HepG2 (cell line): ENCODE data around the gene ACTN4. TPM values are rescaled to one million over a fixed set of nuclear protein-coding genes. Genes with fewer than 3 reads are reported as not detected.

Source experiments
- ATAC-seq: fragments of 200-7000 bp; cut with Tn5 transposase; 3 replicates; pipeline ENCODE4 v1.9.1; 2020; ENCODE audit warnings: mild to moderate bottlenecking, moderate library complexity
- BruUV-seq: library from RNA; stranded (reverse); fragments of 400-500 nt; replicated peaks from 2 replicates; lab custom pipeline; 2021; lab: Mats Ljungman, UMichigan
- CTCF ChIA-PET: fragments of 300-600 bp; formaldehyde crosslinking; extraction: SDS; loops from one replicate; lab custom pipeline; 2021; ENCODE audit warnings: low total read pairs, inconsistent platforms, low intra/inter-chr PET ratio; lab: Yijun Ruan, JAX
- POLR2A ChIA-PET: fragments of 350-600 bp; sonication (Branson Sonifier 250); formaldehyde crosslinking; loops from one replicate; lab custom pipeline; 2020; ENCODE audit warnings: antibody characterized with exemption, inconsistent platforms; lab: Yijun Ruan, JAX
- DNase-seq: peaks from one replicate; pipeline ENCODE4 v3.0.0-alpha.2; 2015; ENCODE audit warnings: low spot score
- FAIRE-seq: peaks from 3 replicates; lab custom pipeline; 2011; peaks lifted over from hg19 to GRCh38; lab: Jason Lieb, UNC
- H2AFZ ChIP-seq: one replicate; pipeline ENCODE4 v1.6.1; 2011; ENCODE audit warnings: low read length, inconsistent platforms
- H3K27ac ChIP-seq: fragments of 300-600 bp; 3 replicates; pipeline ENCODE4 v1.8.0; 2011; ENCODE audit warnings: mixed run types, mild to moderate bottlenecking, mixed read lengths, low read length, inconsistent platforms; ENCODE audit not compliant: insufficient read depth; ENCODE audit errors: extremely low read length
- H3K27me3 ChIP-seq, 2 experiments: fragments of 200-600 bp in 1 of 2; 2 replicates in 1 of 2; 3 replicates in 1 of 2; pipeline versions ENCODE4 v1.6.0 to v1.8.0; 2011; ENCODE audit warnings: low read length in 2 of 2, mild to moderate bottlenecking in 2 of 2, moderate library complexity in 2 of 2, inconsistent platforms in 1 of 2; ENCODE audit not compliant: insufficient read depth in 2 of 2, control insufficient read depth in 1 of 2
- H3K36me3 ChIP-seq, 2 experiments: fragments of 200-600 bp in 1 of 2; replicated peaks in 1 of 2; 2 replicates in 1 of 2; 3 replicates in 1 of 2; pipeline versions ENCODE4 v1.5.1 to v1.8.0; 2011; ENCODE audit warnings: low read length in 2 of 2, inconsistent platforms in 1 of 2; ENCODE audit not compliant: insufficient read depth in 2 of 2, control insufficient read depth in 1 of 2
- H3K4me1 ChIP-seq: 2 replicates; pipeline ENCODE4 v1.5.1; 2012; ENCODE audit warnings: low read length, inconsistent platforms; ENCODE audit not compliant: insufficient read depth
- H3K4me2 ChIP-seq: 2 replicates; pipeline ENCODE4 v1.6.0; 2011; ENCODE audit warnings: low read depth, low read length, inconsistent platforms
- H3K4me3 ChIP-seq, 3 experiments: fragments of 200-600 bp in 1 of 3; sonication (generic), shearing (Covaris generic) in 1 of 3; replicated peaks in 1 of 3; 2 replicates each; pipeline ENCODE4 v1.5.1; 2011 to 2016; ENCODE audit warnings: low read length in 3 of 3, inconsistent platforms in 2 of 3, low read depth in 2 of 3, mild to moderate bottlenecking in 2 of 3, control low read depth in 1 of 3, mixed read lengths in 1 of 3; ENCODE audit not compliant: insufficient read depth in 1 of 3
- H3K79me2 ChIP-seq: one replicate; pipeline ENCODE4 v1.6.1; 2011; ENCODE audit warnings: low read length, inconsistent platforms; ENCODE audit not compliant: insufficient read depth
- H3K9ac ChIP-seq: 2 replicates; pipeline ENCODE4 v1.6.0; 2011; ENCODE audit warnings: mild to moderate bottlenecking, low read depth, low read length, inconsistent platforms; ENCODE audit not compliant: insufficient read depth
- H3K9me3 ChIP-seq: 2 replicates; pipeline ENCODE4 v1.5.1; 2012; ENCODE audit warnings: mild to moderate bottlenecking, low read length
- H4K20me1 ChIP-seq: 2 replicates; pipeline ENCODE4 v1.6.0; 2011; ENCODE audit warnings: inconsistent platforms, mild to moderate bottlenecking, low read length, moderate library complexity; ENCODE audit not compliant: insufficient read depth
- ATF7-NPFF ChIP-seq: sonication (generic); formaldehyde crosslinking; IDR thresholded peaks from 2 replicates; pipeline ENCODE4 v1.8.1; 2023; ENCODE audit warnings: mild to moderate bottlenecking, low read depth, missing genetic modification reagents, moderate library complexity
- DMAP1 ChIP-seq: IDR thresholded peaks from 2 replicates; pipeline ENCODE4 v1.6.1; 2016
- HES4 ChIP-seq: sonication (generic); formaldehyde crosslinking; IDR thresholded peaks from 2 replicates; pipeline ENCODE4 v1.9.0; 2021; ENCODE audit warnings: mild to moderate bottlenecking, missing genetic modification reagents, borderline replicate concordance
- MED8 ChIP-seq: sonication (generic); formaldehyde crosslinking; IDR thresholded peaks from 2 replicates; pipeline ENCODE4 v1.8.1; 2023; ENCODE audit warnings: mild to moderate bottlenecking, missing genetic modification reagents; ENCODE audit not compliant: insufficient replicate concordance
- SIN3A ChIP-seq: IDR thresholded peaks from 2 replicates; pipeline ENCODE4 v1.6.1; 2011; ENCODE audit warnings: low read depth, mild to moderate bottlenecking, control low read depth, low read length, borderline replicate concordance
- SMAD9 ChIP-seq: sonication (generic); formaldehyde crosslinking; IDR thresholded peaks from 2 replicates; pipeline ENCODE4 v1.5.1; 2020; ENCODE audit warnings: mild to moderate bottlenecking, missing genetic modification reagents
- ZNF562 ChIP-seq: sonication (generic); formaldehyde crosslinking; IDR thresholded peaks from 2 replicates; pipeline ENCODE4 v1.8.0; 2022; ENCODE audit warnings: missing genetic modification reagents, borderline replicate concordance
- ZNF792 ChIP-seq: IDR thresholded peaks from 2 replicates; pipeline ENCODE4 v1.6.1; 2016
- WGBS: methylation state at CpG from one replicate; pipeline ENCODE4 v1.1.6; 2017; ENCODE audit warnings: low lambda C conversion rate; 5-methylcytosine and 5-hydroxymethylcytosine counted together
- in situ Hi-C: cut with HindIII; loops from 2 replicates; pipeline ENCODE4 v1.10.0; 2017; ENCODE audit warnings: low pct_unique_long_range_greater_than_20kb; ENCODE audit not compliant: extremely low pct_ligation_motif_present
- intact Hi-C: fragments of 100-400 bp; cut with micrococcal nuclease; formaldehyde crosslinking; loops from one replicate; pipeline ENCODE4 v1.10.0; 2022; ENCODE audit not compliant: unreplicated experiment
- polyA plus RNA-seq, 8 experiments: library from polyadenylated mRNA; depleted of rRNA in 3 of 8; stranded (reverse) in 7 of 8; unstranded in 1 of 8; fragments of >200 nt; fragmentation: Illumina TruSeq in 4 of 8; extraction: Trizol in 4 of 8; gene quantifications; 2 replicates each; pipeline versions ENCODE4 v1.2.1 to v1.2.3, GENCODE V29; 2011 to 2016; ENCODE audit warnings: low read depth in 4 of 8, missing spikeins in 1 of 8, mixed read lengths in 1 of 8; ENCODE audit not compliant: insufficient read depth in 1 of 8
- total RNA-seq, 5 experiments: library from RNA; depleted of rRNA; stranded (reverse); fragments of >200 nt; fragmentation: Illumina TruSeq; extraction: Trizol; gene quantifications; 2 replicates each; pipeline ENCODE4 v1.2.3, GENCODE V29; 2016; ENCODE audit warnings: low read depth in 1 of 5
- TF ChIP-seq, protein P1 (sequence below): sonication (generic); formaldehyde crosslinking; IDR thresholded peaks from 2 replicates; pipeline ENCODE4 v1.4.0; 2020; ENCODE audit warnings: low read depth, mild to moderate bottlenecking, missing genetic modification reagents

Gene ACTN4
- total and polyA plus RNA-seq, 2 of the 13 experiments (the other 11 are each of a cell fraction or from before 2014, with no cell fraction given), result 171 to 192 TPM

DNA sequence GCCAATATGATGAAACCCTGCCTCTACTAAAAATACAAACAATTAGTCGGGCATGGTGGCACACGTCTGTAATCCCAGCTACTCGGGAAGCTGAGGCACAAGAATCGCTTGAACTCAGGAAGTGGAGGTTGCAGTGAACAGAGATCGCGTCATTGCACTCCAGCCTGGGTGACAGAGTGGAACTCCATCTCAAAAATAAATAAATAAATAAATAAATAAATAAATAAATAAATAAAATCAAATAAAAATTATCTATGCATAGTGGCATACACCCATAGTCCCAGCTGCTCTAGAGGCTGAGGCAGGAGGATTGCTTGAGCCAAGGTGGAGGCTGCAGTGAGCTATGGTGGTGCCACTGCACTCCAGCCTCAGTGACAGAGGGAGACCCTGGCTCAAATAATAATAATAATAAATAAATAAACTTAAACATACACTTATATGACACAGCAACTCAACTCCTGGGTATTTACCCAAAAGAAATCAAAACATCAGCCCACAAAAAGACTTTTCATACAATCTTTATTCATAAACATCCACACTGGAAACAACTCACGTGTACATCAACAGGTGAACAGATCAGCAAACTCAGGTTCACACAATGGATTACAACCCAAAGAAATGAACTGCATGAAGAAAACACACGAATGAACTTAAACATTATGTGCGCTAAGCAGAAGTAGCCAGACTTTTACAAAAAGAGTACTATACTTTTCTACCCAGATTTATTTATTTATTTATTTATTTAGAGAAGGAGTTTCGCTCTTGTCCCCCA lies 119.0 kb downstream of the ACTN4 start:
- Histone ChIP-seq H3K36me3 (no peaks in the 10 kb centered on the region), H3K4me1 (peaks cover 34% of the 10 kb centered on the region), H3K9ac (no peak overlapping the region), H3K9me3 (no peaks in the 10 kb centered on the region), H2AFZ (no peak overlapping the region), H3K27me3 (no peaks in the 10 kb centered on the region), H4K20me1 (no peaks in the 10 kb centered on the region), H3K4me2 (no peak overlapping the region), H3K79me2 (peaks cover 7% of the 10 kb centered on the region), H3K27ac (no peak overlapping the region), H3K4me3 (no peak overlapping the region)
- POLR2A ChIA-PET, result no interaction called here
- no peak for DNase-seq
- CTCF ChIA-PET, result no interaction called here
- intact Hi-C loops, result no loop called here
- in situ Hi-C loops, result no loop called here
- no TSS peak for BruUV-seq
- ATAC-seq, result no peak
- WGBS, result 97% methylated on average over 10 of the region's 10 CpGs
- FAIRE-seq, result no peak
- TF ChIP-seq SMAD9 (CRISPR knock-in tag) (no peak), SIN3A (no peak), ZNF792 (CRISPR knock-in tag) (no peak), ATF7-NPFF (CRISPR knock-in tag) (no peak), ZNF562 (CRISPR knock-in tag) (no peak), DMAP1 (CRISPR knock-in tag) (no peak), MED8 (no peak), HES4 (CRISPR knock-in tag) (no peak)
- TF ChIP-seq, protein P1, sequence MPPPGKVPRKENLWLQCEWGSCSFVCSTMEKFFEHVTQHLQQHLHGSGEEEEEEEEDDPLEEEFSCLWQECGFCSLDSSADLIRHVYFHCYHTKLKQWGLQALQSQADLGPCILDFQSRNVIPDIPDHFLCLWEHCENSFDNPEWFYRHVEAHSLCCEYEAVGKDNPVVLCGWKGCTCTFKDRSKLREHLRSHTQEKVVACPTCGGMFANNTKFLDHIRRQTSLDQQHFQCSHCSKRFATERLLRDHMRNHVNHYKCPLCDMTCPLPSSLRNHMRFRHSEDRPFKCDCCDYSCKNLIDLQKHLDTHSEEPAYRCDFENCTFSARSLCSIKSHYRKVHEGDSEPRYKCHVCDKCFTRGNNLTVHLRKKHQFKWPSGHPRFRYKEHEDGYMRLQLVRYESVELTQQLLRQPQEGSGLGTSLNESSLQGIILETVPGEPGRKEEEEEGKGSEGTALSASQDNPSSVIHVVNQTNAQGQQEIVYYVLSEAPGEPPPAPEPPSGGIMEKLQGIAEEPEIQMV (CRISPR knock-in tag), result no peak
